ENCODE results near the gene PHF11.

DNA sequence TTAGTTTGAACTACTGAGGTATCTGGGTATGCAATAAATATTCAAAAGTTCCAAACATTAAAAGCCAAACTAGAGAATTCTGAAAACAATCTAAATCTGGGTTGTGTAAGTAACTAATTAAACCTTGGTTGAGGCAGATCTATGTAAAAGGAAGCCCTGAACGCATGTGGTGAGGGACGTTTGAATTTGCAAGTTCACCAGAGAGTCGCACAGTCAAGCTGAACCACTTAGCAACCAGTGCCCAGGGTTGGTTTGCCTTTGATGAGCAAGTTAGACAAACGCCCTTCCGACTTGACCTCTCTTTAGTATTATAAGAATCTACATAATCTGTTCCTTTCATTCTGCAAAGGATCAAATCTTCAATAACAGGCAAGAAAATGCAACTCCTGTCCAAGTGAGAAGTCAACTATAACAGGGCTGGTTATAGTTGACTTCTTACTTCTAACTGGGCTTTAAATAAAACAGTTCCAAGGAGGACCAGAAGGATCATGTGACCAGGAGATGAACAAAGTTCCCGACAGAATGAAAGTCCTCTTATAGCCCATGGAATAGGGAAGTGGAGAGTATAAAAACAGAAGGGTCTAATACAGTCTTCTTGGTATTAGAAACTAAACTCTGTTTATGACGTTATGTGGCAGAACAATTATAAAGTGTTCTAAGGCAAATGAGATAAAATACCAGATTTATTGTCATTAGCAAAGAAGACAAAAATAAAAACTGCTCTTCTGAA lies 40.6 kb downstream of the PHF11 start:
- TF ChIP-seq POLR2A (IDR thresholded peaks at IDR 0.05; ENCODE audit: low read depth, low read length), result no peak
- TF ChIP-seq POLR2AphosphoS5 (IDR thresholded peaks at IDR 0.05; ENCODE audit: low read depth, low read length), result no peak
- TF ChIP-seq PAX5 (IDR thresholded peaks at IDR 0.05; ENCODE audit: insufficient read depth, low read length, severe bottlenecking), result no peak
- TF ChIP-seq TAF1 (IDR thresholded peaks at IDR 0.05; ENCODE audit: low read depth, low read length), result no peak
- TF ChIP-seq SPI1 (IDR thresholded peaks at IDR 0.05; ENCODE audit: low read depth, low read length), result no peak; the same call in 1 of the 2 replicates
- no peak for TF ChIP-seq POU2F2 (IDR thresholded peaks at IDR 0.05; ENCODE audit: low read depth, low read length)
